GM18505 (cell line): ENCODE measurements around the gene CELF2.

Experiments
- ATAC-seq: cut with Tn5 transposase; IDR thresholded peaks from one replicate; pipeline ENCODE4 v1.9.1; 2021; ENCODE audit not compliant: unreplicated experiment
- POLR2A ChIP-seq: IDR thresholded peaks from 4 replicates; pipeline ENCODE4 v1.6.1; 2011; ENCODE audit warnings: borderline replicate concordance; ENCODE audit not compliant: insufficient read depth, insufficient read length; ENCODE audit errors: extremely low read depth

CELF2 gene

GRCh38 chr10:11290156-11290890 is 272.7 kb downstream of the CELF2 start:
- no peak for ATAC-seq
- TF ChIP-seq POLR2A = no peak

GRCh38 chr10:11292576-11293302 is 275.1 kb downstream of the CELF2 start:
- TF ChIP-seq POLR2A = peak; percentile 34
- ATAC-seq = no peak

- TF ChIP-seq POLR2A = no peak
- ATAC-seq = no peak
Observed at GRCh38 chr10:11293332-11293731, 275.7 kb downstream of the CELF2 start.

- ATAC-seq = no peak
- peak; percentile 12 for TF ChIP-seq POLR2A
Observed at GRCh38 chr10:11294831-11295450, 277.3 kb downstream of the CELF2 start.

GRCh38 chr10:11295492-11295891 is 277.8 kb downstream of the CELF2 start:
- TF ChIP-seq POLR2A = no peak
- ATAC-seq = no peak

GRCh38 chr10:11297136-11297535 is 279.5 kb downstream of the CELF2 start:
- peak; percentile 9 for TF ChIP-seq POLR2A
- ATAC-seq = no peak

GRCh38 chr10:11298116-11298515 is 280.4 kb downstream of the CELF2 start:
- no peak for ATAC-seq
- TF ChIP-seq POLR2A = no peak

GRCh38 chr10:11299125-11299524 is 281.5 kb downstream of the CELF2 start:
- ATAC-seq = no peak
- no peak for TF ChIP-seq POLR2A

- ATAC-seq = no peak
- no peak for TF ChIP-seq POLR2A
Observed at GRCh38 chr10:11300026-11300425, 282.4 kb downstream of the CELF2 start.

GRCh38 chr10:11300563-11300962 is 282.9 kb downstream of the CELF2 start:
- ATAC-seq = no peak
- no peak for TF ChIP-seq POLR2A

GRCh38 chr10:11301571-11302111 is 284.0 kb downstream of the CELF2 start:
- ATAC-seq = no peak
- TF ChIP-seq POLR2A = no peak

GRCh38 chr10:11302181-11302580 is 284.5 kb downstream of the CELF2 start:
- TF ChIP-seq POLR2A = no peak
- ATAC-seq = no peak

- TF ChIP-seq POLR2A = no peak
- ATAC-seq = no peak
Observed at GRCh38 chr10:11303361-11304170, 285.9 kb downstream of the CELF2 start.
